ENCODE measurements around the gene OR2T1. TPM values are rescaled to one million over a fixed set of nuclear protein-coding genes. Genes with fewer than 3 reads are reported as not detected.
"Not testable (repeated sequence)": the region's sequence is repeated elsewhere in the genome, so short reads cannot be mapped to it uniquely, and the experiment has no call there.

The OR2T1 gene
- polyA plus RNA-seq, 4 donors: not detected

DNA sequence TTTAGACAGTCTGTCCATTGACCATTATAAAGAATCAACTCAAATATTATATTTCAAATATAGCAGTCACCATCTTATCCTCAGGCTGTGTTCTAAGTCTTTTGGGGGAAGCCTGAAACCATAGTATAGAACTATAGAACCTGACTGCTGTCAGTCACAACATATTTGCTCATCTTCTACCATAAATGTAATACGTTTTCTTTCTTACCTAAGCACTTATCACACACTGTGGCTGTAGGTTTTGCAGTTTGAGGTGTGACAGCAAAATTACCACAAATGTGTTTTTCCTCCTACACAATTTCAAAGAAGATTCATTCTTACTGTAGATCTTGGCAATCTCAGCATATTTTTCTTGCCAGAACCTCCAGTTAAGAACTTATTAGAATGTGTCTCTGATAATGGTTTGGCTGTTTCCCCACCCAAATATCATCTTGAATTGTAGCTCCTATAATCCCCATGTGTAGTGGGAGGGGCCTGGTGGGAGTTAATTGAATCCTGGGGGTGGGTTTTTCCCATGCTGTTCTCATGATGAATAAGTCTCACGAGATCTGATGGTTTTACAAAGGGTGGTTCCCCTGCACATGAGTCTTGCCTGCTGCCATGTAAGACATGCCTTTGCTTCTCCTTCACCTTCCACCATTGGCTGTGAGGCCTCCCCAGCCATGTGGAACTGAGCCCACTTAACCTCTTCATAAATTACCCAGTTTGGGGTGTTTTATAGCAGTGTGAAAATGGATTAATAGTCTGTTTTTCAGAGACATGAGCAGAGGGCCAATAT, 39.8 kb downstream of the OR2T1 start:
- H3K4me3 ChIP-seq (ENCODE audit: low read depth in 1 of 3, low read length in 3 of 3); FAIRE-seq; DNase-seq; H3K27ac ChIP-seq (ENCODE audit: low read depth in 1 of 3, low read length in 2 of 3); H3K27me3 ChIP-seq (ENCODE audit: control insufficient read depth in 3 of 3, insufficient read depth in 3 of 3, low read length in 3 of 3); H3K4me1 ChIP-seq (ENCODE audit: control insufficient read depth in 3 of 3, insufficient read depth in 2 of 3, low read depth in 1 of 3, low read length in 2 of 3); H3K9me3 ChIP-seq (ENCODE audit: control insufficient read depth in 2 of 2, insufficient read depth in 1 of 2, low read depth in 1 of 2, low read length in 1 of 2); H3K36me3 ChIP-seq (ENCODE audit: control insufficient read depth in 3 of 3, insufficient read depth in 2 of 3, low read depth in 1 of 3, low read length in 3 of 3): not testable (repeated sequence)
- WGBS, 3 donors: 44 to 58% (median 46%) methylated on average over 1 of the region's 2 CpGs

DNA sequence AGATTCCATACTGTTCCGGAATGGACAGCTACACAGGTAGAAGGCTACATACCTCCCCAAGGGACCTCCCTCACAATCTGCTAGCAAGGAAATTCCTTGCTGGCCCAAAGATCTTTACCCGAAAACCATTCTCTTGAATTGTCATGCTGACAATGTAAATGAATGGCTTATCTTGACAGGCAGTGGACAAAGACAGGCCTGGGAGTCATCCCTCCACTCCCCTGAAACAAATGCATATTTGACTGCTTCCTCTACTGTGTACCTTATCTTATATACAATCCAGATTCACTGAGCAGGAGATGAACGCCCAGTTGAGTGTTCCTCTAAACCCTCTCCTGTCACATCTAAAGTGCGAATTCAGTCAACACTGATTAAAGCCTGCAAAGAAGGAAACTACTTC, 41.8 kb downstream of the OR2T1 start:
- DNase-seq; H3K36me3 ChIP-seq (ENCODE audit: control insufficient read depth in 3 of 3, insufficient read depth in 2 of 3, low read depth in 1 of 3, low read length in 3 of 3); H3K4me1 ChIP-seq (ENCODE audit: control insufficient read depth in 3 of 3, insufficient read depth in 2 of 3, low read depth in 1 of 3, low read length in 2 of 3); H3K4me3 ChIP-seq (ENCODE audit: low read depth in 1 of 3, low read length in 3 of 3); H3K9me3 ChIP-seq (ENCODE audit: control insufficient read depth in 2 of 2, insufficient read depth in 1 of 2, low read depth in 1 of 2, low read length in 1 of 2); H3K27me3 ChIP-seq (ENCODE audit: control insufficient read depth in 3 of 3, insufficient read depth in 3 of 3, low read length in 3 of 3); FAIRE-seq; H3K27ac ChIP-seq (ENCODE audit: low read depth in 1 of 3, low read length in 2 of 3): not testable (repeated sequence)
- WGBS, 3 donors: 75 to 79% (median 79%) methylated on average over 4 of the region's 4 CpGs

DNA sequence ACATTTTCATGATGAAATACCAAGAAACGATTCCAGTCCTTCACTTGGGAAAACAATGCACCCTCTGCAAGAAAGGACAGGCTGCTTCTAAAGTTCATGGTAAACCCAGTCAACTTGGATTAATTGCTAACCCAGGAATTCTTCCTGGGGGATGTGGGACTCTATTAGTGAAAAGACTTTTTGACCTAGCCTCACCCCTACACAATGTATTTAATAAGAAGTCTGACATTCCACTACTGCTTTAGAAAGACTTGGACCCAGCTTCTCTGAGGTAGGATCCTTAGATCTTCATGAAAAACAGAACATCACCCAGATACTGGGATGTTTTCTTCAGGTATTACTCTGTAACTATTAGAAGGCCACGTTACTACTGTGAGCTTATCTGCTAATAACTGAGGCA, 42.6 kb downstream of the OR2T1 start, which contains the start of gene OR2T2:
OR2T2 (plus strand) TSS at position 239 of the 400 bp plus-strand sequence. CDS start 7,161 bp downstream, outside the sequence.
- not testable (repeated sequence) for H3K27ac ChIP-seq (ENCODE audit: low read depth in 1 of 3, low read length in 2 of 3); FAIRE-seq; H3K36me3 ChIP-seq (ENCODE audit: control insufficient read depth in 3 of 3, insufficient read depth in 2 of 3, low read depth in 1 of 3, low read length in 3 of 3); H3K4me1 ChIP-seq (ENCODE audit: control insufficient read depth in 3 of 3, insufficient read depth in 2 of 3, low read depth in 1 of 3, low read length in 2 of 3); H3K27me3 ChIP-seq (ENCODE audit: control insufficient read depth in 3 of 3, insufficient read depth in 3 of 3, low read length in 3 of 3); H3K4me3 ChIP-seq (ENCODE audit: low read depth in 1 of 3, low read length in 3 of 3); DNase-seq; H3K9me3 ChIP-seq (ENCODE audit: control insufficient read depth in 2 of 2, insufficient read depth in 1 of 2, low read depth in 1 of 2, low read length in 1 of 2)
- WGBS, 3 donors: no CpG with 5 or more reads among the region's 2 CpGs

DNA sequence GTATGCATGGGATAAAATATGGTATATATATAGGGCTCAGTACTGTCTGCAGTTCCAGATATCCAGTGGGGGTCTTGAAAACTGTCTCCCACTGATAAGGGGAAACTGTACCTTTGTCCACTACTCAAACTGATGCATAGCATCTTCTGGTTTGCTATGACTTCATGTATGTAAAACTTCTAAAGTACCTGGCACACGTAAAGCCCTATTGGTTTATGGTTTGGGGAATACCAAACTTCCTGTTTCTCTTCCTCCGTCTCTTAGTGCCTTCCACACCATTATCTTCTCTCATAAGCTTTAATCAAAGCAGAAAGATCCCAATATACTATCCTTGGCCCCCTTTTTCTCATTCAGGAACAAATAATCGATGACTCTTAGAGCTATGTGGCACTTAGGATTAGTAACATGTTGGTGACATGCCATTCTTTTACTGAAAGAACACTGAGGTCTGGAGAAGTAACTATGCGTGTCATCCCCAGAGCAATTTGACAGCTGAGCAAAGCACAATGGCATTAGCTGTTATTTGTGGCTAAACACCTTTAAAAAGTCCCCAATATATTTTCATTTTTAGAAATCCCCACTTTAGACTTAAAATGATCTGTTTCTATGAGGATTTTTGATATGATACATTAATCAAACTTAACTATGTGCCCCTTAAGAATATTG, 45.7 kb downstream of the OR2T1 start:
- not testable (repeated sequence) for H3K27ac ChIP-seq (ENCODE audit: low read depth in 1 of 3, low read length in 2 of 3); H3K4me3 ChIP-seq (ENCODE audit: low read depth in 1 of 3, low read length in 3 of 3); H3K9me3 ChIP-seq (ENCODE audit: control insufficient read depth in 2 of 2, insufficient read depth in 1 of 2, low read depth in 1 of 2, low read length in 1 of 2); H3K4me1 ChIP-seq (ENCODE audit: control insufficient read depth in 3 of 3, insufficient read depth in 2 of 3, low read depth in 1 of 3, low read length in 2 of 3); H3K36me3 ChIP-seq (ENCODE audit: control insufficient read depth in 3 of 3, insufficient read depth in 2 of 3, low read depth in 1 of 3, low read length in 3 of 3); FAIRE-seq; DNase-seq; H3K27me3 ChIP-seq (ENCODE audit: control insufficient read depth in 3 of 3, insufficient read depth in 3 of 3, low read length in 3 of 3)
- WGBS, 3 donors: no CpG with 5 or more reads among the region's 4 CpGs

DNA sequence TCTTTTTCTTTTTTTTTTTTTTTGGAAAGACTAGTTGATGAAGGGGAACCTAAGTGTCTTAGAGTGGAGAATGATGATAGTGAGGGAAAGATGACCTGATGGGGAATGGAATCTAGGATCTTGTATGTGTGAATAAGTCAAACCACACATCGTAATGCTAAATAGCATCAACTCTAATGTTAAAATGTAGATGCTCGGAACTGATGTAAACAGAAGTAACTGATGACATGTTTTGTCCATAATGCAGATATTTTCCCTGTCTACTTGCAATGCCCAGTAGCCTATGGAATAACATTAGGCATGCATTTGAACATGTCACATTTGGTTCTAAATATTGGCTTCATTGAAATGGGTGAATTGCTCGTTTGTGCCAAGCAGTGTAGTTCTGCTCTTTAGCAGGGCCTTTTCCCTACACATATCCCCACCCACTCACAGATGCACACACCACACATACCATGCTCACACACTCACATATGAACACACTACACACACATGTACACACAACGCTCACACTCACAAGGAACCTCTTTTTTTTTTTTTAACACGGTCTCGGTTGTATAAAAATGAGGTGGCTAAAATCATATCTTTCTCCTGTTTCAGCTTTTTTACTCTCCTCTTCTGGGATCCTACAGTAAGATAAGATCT, 47.1 kb downstream of the OR2T1 start:
- not testable (repeated sequence) for H3K9me3 ChIP-seq (ENCODE audit: control insufficient read depth in 2 of 2, insufficient read depth in 1 of 2, low read depth in 1 of 2, low read length in 1 of 2); H3K4me3 ChIP-seq (ENCODE audit: low read depth in 1 of 3, low read length in 3 of 3); FAIRE-seq; H3K27ac ChIP-seq (ENCODE audit: low read depth in 1 of 3, low read length in 2 of 3); H3K36me3 ChIP-seq (ENCODE audit: control insufficient read depth in 3 of 3, insufficient read depth in 2 of 3, low read depth in 1 of 3, low read length in 3 of 3); H3K27me3 ChIP-seq (ENCODE audit: control insufficient read depth in 3 of 3, insufficient read depth in 3 of 3, low read length in 3 of 3); H3K4me1 ChIP-seq (ENCODE audit: control insufficient read depth in 3 of 3, insufficient read depth in 2 of 3, low read depth in 1 of 3, low read length in 2 of 3); DNase-seq
- 80 to 85% (median 82%) methylated on average over 5 of the region's 6 CpGs for WGBS, 3 donors

DNA sequence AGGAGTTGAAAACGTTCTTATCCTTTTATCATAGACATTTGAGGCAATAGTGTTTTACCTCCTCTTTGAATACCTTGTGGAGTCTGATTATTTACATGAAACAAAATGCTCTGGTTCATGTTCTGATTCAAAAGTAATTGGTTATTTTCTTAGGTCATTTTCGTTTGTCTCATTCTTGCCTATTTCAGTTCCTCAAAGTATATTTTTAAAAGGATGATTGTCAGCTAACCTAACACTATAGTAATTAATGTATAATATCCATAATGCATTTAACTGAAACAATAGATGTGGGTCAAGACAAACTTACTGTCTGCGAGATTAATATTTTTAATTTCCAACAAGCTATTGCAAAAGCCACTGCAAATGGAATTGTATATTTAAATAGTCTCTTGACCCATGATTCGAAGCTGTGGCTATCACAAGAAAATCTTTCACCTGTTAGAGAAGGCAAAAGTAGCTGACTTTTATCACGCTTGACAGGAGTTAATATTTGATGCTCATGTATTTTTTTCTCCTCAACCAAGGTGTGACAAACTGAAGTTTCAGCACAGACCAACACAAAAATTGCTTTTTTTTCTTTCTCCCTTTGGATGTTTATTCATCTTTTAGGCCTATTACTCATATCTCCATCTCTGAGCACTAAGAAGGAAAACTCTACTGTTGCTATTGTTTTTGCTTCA, 47.8 kb downstream of the OR2T1 start:
- not testable (repeated sequence) for H3K9me3 ChIP-seq (ENCODE audit: control insufficient read depth in 2 of 2, insufficient read depth in 1 of 2, low read depth in 1 of 2, low read length in 1 of 2); H3K27me3 ChIP-seq (ENCODE audit: control insufficient read depth in 3 of 3, insufficient read depth in 3 of 3, low read length in 3 of 3); H3K4me3 ChIP-seq (ENCODE audit: low read depth in 1 of 3, low read length in 3 of 3); FAIRE-seq; DNase-seq; H3K36me3 ChIP-seq (ENCODE audit: control insufficient read depth in 3 of 3, insufficient read depth in 2 of 3, low read depth in 1 of 3, low read length in 3 of 3); H3K27ac ChIP-seq (ENCODE audit: low read depth in 1 of 3, low read length in 2 of 3); H3K4me1 ChIP-seq (ENCODE audit: control insufficient read depth in 3 of 3, insufficient read depth in 2 of 3, low read depth in 1 of 3, low read length in 2 of 3)
- WGBS, 3 donors: 43 to 53% (median 49%) methylated on average over 2 of the region's 5 CpGs

DNA sequence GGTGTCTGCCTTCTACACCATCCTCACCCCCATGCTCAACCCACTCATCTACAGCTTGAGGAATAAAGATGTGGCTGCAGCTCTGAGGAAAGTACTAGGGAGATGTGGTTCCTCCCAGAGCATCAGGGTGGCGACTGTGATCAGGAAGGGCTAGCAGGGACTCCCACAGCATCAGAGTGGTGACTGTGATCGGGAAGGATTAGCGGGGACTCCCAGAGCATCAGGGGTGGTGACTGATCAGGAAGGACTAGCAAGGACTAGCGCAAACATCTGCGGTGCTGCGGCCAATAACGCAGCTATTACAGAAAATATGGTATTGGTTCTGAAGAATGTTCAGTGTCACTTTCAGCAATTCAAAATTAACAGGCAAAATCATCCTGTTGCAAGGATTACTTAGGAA, 50.8 kb downstream of the OR2T1 start:
- WGBS, 3 donors: 87 to 93% (median 87%) methylated on average over 7 of the region's 7 CpGs
- not testable (repeated sequence) for H3K36me3 ChIP-seq (ENCODE audit: control insufficient read depth in 3 of 3, insufficient read depth in 2 of 3, low read depth in 1 of 3, low read length in 3 of 3); H3K4me3 ChIP-seq (ENCODE audit: low read depth in 1 of 3, low read length in 3 of 3); H3K27ac ChIP-seq (ENCODE audit: low read depth in 1 of 3, low read length in 2 of 3); H3K9me3 ChIP-seq (ENCODE audit: control insufficient read depth in 2 of 2, insufficient read depth in 1 of 2, low read depth in 1 of 2, low read length in 1 of 2); H3K4me1 ChIP-seq (ENCODE audit: control insufficient read depth in 3 of 3, insufficient read depth in 2 of 3, low read depth in 1 of 3, low read length in 2 of 3); DNase-seq; H3K27me3 ChIP-seq (ENCODE audit: control insufficient read depth in 3 of 3, insufficient read depth in 3 of 3, low read length in 3 of 3); FAIRE-seq

DNA sequence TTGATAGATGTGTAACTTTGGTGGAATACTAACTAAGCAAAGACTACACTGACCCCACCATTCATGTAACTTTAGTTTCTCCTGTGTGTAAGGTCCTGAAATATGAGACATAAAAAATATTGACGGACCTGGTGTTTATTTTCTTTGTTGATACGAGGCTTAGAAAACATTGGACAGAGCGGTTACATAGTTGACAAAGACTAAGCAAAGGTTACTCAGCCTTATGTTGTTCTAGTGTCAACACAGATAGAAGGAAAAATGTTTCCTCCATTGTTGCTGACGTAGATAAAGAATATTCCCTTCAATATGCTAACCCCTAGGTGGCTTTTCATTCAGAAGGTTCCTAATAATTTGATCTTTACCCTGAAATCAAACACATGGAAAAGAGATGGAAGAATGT, 52.2 kb downstream of the OR2T1 start:
- WGBS, 3 donors: 42 to 69% (median 60%) methylated on average over 1 to 2 of the region's 4 CpGs
- not testable (repeated sequence) for DNase-seq, FAIRE-seq

More for the DNA sequence above, 52.2 kb downstream of the OR2T1 start:
- H3K9me3 ChIP-seq (ENCODE audit: control insufficient read depth in 2 of 2, insufficient read depth in 1 of 2, low read depth in 1 of 2, low read length in 1 of 2); H3K4me1 ChIP-seq (ENCODE audit: control insufficient read depth in 3 of 3, insufficient read depth in 2 of 3, low read depth in 1 of 3, low read length in 2 of 3); H3K4me3 ChIP-seq (ENCODE audit: low read depth in 1 of 3, low read length in 3 of 3); H3K27ac ChIP-seq (ENCODE audit: low read depth in 1 of 3, low read length in 2 of 3); H3K27me3 ChIP-seq (ENCODE audit: control insufficient read depth in 3 of 3, insufficient read depth in 3 of 3, low read length in 3 of 3); H3K36me3 ChIP-seq (ENCODE audit: control insufficient read depth in 3 of 3, insufficient read depth in 2 of 3, low read depth in 1 of 3, low read length in 3 of 3): not testable (repeated sequence)
